ENCODE data around the gene SMYD1. TPM values are rescaled to one million over a fixed set of nuclear protein-coding genes. Genes with fewer than 3 reads are reported as not detected.

Gene SMYD1
- total RNA-seq, 3 donors from 2014 or later: 1.0 to 10.7 TPM; not detected in 1

- H3K9me3 ChIP-seq: peaks cover 3% of the 10 kb centered on the region
- H3K4me1 ChIP-seq (ENCODE audit: low read depth): peaks cover 7% of the 10 kb centered on the region
- TF ChIP-seq CTCF (IDR thresholded peaks at IDR 0.05): no peak
- no peak overlapping the region for H3K4me3 ChIP-seq
- intact Hi-C loops (cut with DNase I, micrococcal nuclease): no loop called here
- DNase-seq (no peak), ATAC-seq (peak; percentile 80)
- H3K36me3 ChIP-seq (ENCODE audit: low read depth): no peaks in the 10 kb centered on the region
These were observed 71.6 kb downstream of the SMYD1 start for GRCh38 chr2:88139203-88139702.

GRCh38 chr2:88139804-88140203 lies 72.2 kb downstream of the SMYD1 start:
- ATAC-seq (no peak), DNase-seq (no peak)
- Histone ChIP-seq H3K36me3 (ENCODE audit: low read depth) (no peaks in the 10 kb centered on the region), H3K4me3 (no peak overlapping the region), H3K4me1 (ENCODE audit: low read depth) (peaks cover 7% of the 10 kb centered on the region), H3K9me3 (peaks cover 3% of the 10 kb centered on the region)
- no peak for TF ChIP-seq CTCF (IDR thresholded peaks at IDR 0.05)
- intact Hi-C loops (cut with DNase I, micrococcal nuclease): no loop called here

GRCh38 chr2:88141952-88142351 lies 74.3 kb downstream of the SMYD1 start:
- intact Hi-C loops (cut with DNase I, micrococcal nuclease): no loop called here
- ATAC-seq (no peak), DNase-seq (no peak)
- Histone ChIP-seq H3K4me3 (no peak overlapping the region), H3K9me3 (peaks cover 3% of the 10 kb centered on the region), H3K4me1 (ENCODE audit: low read depth) (peaks cover 22% of the 10 kb centered on the region), H3K36me3 (ENCODE audit: low read depth) (no peaks in the 10 kb centered on the region)
- no peak for TF ChIP-seq CTCF (IDR thresholded peaks at IDR 0.05)

GRCh38 chr2:88144271-88144670 lies 76.6 kb downstream of the SMYD1 start:
- peaks cover 28% of the 10 kb centered on the region for H3K4me1 ChIP-seq (ENCODE audit: low read depth)
- no peak for TF ChIP-seq CTCF (IDR thresholded peaks at IDR 0.05)
- H3K4me3 ChIP-seq: no peak overlapping the region
- intact Hi-C loops (cut with DNase I, micrococcal nuclease): no loop called here
- no peak for DNase-seq
- peaks cover 8% of the 10 kb centered on the region for H3K9me3 ChIP-seq
- no peaks in the 10 kb centered on the region for H3K36me3 ChIP-seq (ENCODE audit: low read depth)
- peak; percentile 52 for ATAC-seq

- DNase-seq: peak; percentile 78 to 95 (median 81)
- Histone ChIP-seq H3K9me3 (peaks cover 13% of the 10 kb centered on the region), H3K4me3 (no peak overlapping the region), H3K36me3 (ENCODE audit: low read depth) (no peaks in the 10 kb centered on the region), H3K4me1 (ENCODE audit: low read depth) (peaks cover 28% of the 10 kb centered on the region)
- TF ChIP-seq CTCF (IDR thresholded peaks at IDR 0.05): no peak
- intact Hi-C loops (cut with DNase I, micrococcal nuclease): no loop called here
- ATAC-seq: peak; percentile 90
These were observed 77.4 kb downstream of the SMYD1 start for GRCh38 chr2:88144914-88145497.
